HG02763 (cell line): Measurements from ENCODE around the gene FLACC1.
"Not testable (repeated sequence)": the region's sequence is repeated elsewhere in the genome, so short reads cannot be mapped to it uniquely, and the experiment has no call there.

ENCODE experiments used
- ATAC-seq: cut with Tn5 transposase; IDR thresholded peaks from one replicate; pipeline ENCODE4 v1.9.1; 2021; ENCODE audit warnings: mild to moderate bottlenecking, moderate library complexity; ENCODE audit not compliant: unreplicated experiment

The FLACC1 gene

GRCh38 chr2:201256082-201256481, 101.1 kb downstream of the FLACC1 start:
- no peak for ATAC-seq

GRCh38 chr2:201255408-201256033, 101.6 kb downstream of the FLACC1 start:
- no peak for ATAC-seq

GRCh38 chr2:201254081-201254730, 102.9 kb downstream of the FLACC1 start:
- ATAC-seq = no peak

GRCh38 chr2:201250741-201251140, 106.4 kb downstream of the FLACC1 start:
- ATAC-seq = no peak

DNA sequence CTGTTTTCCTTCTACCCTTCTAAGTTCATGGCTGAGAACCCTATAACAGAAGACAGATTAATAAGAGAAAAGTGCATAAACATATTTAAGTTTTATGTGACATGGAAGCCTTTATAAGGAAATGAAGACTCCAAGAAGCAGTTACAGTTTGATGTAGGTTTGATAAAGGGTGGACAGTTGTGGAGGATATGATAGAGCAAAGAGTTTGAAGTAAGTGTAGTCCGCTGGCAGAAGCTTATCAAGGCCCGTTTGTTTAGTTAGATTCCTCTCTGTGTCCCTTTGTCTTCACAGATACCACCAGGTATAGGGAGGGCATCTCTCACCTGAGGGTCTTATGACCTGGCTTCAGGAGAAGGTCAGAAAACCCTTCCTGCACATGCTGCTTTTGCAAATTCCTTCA, 107.3 kb downstream of the FLACC1 start:
- ATAC-seq = no peak

DNA sequence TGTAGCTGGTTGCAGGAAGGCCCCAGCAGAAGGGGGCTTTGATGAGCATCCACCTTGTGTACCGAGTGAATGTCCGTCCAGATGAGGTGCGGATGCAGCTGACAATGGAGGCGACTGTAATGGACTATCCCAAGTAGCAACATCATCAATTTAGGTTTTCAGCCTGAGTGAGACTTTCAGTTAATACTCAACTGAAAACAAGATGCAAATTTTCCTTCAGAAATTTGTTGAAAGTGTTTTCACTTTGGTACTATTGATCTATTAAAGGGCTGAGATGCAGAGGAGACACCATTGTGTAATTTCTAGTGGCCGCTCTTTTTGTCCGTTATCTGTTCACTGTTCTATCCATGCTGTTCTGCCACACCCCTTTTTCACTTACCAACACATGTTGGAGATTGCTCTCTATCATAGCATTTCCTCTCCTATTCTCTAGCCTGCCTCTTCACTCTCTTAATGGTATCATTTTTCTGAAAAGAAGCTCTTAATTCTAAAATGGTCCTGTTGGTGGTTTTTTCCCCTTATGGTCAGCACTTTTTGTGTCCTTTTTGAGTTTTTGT, 108.8 kb downstream of the FLACC1 start:
- no peak for ATAC-seq

- no peak for ATAC-seq
Observed at GRCh38 chr2:201246280-201246679, 110.9 kb downstream of the FLACC1 start.

DNA sequence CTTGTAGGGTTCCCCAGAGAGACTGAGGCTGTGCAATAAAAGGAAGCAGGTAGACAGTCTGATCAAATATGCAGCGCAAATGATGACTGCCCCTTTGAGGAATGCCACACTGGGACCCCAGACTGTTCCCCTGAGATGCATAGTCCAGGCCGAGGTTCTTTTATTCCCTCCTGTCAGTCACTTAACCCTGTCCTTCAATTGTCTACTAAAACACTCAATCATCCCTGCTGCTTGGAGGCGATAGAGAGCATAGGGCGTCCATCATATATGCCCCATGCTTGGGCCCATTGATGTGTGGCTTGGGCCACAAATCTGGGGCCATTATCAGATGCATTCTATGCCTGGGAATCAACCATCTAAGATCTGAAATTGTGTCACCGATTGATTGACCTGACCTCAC, 112.3 kb downstream of the FLACC1 start:
- no peak for ATAC-seq

- ATAC-seq = no peak
Observed at GRCh38 chr2:201242571-201243277, 114.4 kb downstream of the FLACC1 start.

DNA sequence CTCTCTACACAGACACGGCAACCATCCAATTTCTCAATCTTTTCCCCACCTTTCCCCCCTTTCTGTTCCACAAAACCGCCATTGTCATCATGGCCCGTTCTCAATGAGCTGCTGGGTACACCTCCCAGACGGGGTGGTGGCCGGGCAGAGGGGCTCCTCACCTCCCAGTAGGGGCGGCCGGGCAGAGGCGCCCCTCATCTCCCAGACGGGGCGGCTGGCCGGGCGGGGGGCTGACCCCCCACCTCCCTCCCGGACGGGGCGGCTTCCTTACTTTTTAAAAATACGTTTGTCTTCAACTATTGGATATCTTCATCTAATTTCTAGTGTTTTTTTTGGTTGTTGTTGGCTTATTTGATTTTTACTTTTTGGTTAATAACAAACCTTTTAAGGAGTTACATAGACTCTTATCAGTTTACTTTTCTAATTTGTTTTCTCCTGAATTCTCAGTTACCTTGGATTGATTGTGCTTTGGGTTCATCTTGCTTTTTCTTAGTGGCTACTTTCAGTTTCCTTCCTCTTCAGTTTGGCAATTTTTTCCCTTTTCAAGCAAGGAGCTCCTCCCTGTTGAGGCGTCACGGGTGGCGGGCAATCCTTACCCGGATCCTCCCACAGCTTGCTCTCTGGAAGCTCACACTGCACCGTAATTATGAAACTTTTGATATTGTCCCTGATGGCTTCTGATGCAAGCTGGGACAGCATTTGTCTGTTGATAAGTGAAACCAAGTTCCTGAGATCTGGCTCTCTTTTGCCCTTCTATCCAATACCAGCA, 117.8 kb downstream of the FLACC1 start:
- ATAC-seq = not testable (repeated sequence)
